ENCODE measurements around the gene GAS7. TPM values are rescaled to one million over a fixed set of nuclear protein-coding genes. Genes with fewer than 3 reads are reported as not detected.

GAS7 gene
- total and polyA plus RNA-seq, 2 donors (not counting 1 experiment from before 2014, with no cell fraction given) = 3.4 to 13.6 TPM

- no peak overlapping the region for H3K27ac Mint-ChIP-seq
- POLR2A ChIA-PET = no interaction called here
- no peak overlapping the region for H3K4me2 ChIP-seq (replicated peaks; ENCODE audit: low read depth, low read length, poor library complexity, severe bottlenecking)
- no peak overlapping the region for H3K9ac ChIP-seq (ENCODE audit: low read length)
- 88% methylated on average over 10 of the region's 10 CpGs for WGBS (ENCODE audit: insufficient coverage)
- ATAC-seq (ENCODE audit: low read depth) = no peak
- H3K4me1 Mint-ChIP-seq = peaks cover 4% of the 10 kb centered on the region
- no peaks in the 10 kb centered on the region for H3K9me3 ChIP-seq (ENCODE audit: control extremely low read depth in 1 of 3, control insufficient read depth in 2 of 3, insufficient read depth in 1 of 3, low read length in 2 of 3)
- no peak for TF ChIP-seq CTCF (IDR thresholded peaks at IDR 0.05)
- no peak for TF ChIP-seq EZH2 (IDR thresholded peaks at IDR 0.05; ENCODE audit: borderline replicate concordance, insufficient read depth, low read depth, low read length, poor library complexity, severe bottlenecking)
- H3K27ac ChIP-seq (ENCODE audit: low read length in 2 of 2) = no peak overlapping the region
- H3K27me3 ChIP-seq (replicated peaks in 1 of 4; ENCODE audit: control extremely low read depth in 1 of 4, control insufficient read depth in 3 of 4, insufficient read depth in 4 of 4, low read length in 3 of 4) = no peaks in the 10 kb centered on the region
- H3K4me3 Mint-ChIP-seq = no peak overlapping the region
- no peak overlapping the region for H2AFZ ChIP-seq (ENCODE audit: insufficient read depth, low read depth, low read length, poor library complexity, severe bottlenecking)
- H3K79me2 ChIP-seq (ENCODE audit: control insufficient read depth, insufficient read depth, low read length) = peaks cover 5% of the 10 kb centered on the region
- no peaks in the 10 kb centered on the region for H3K4me1 ChIP-seq (ENCODE audit: control insufficient read depth in 2 of 2, insufficient read depth in 2 of 2, low read length in 2 of 2)
- no peaks in the 10 kb centered on the region for H3K9me3 Mint-ChIP-seq (ENCODE audit: insufficient read depth)
- H3K4me3 ChIP-seq (ENCODE audit: control extremely low read depth in 1 of 5, extremely low read depth in 1 of 5, insufficient read depth in 1 of 5, low read depth in 2 of 5, low read length in 4 of 5) = no peak overlapping the region
- CTCF ChIA-PET = no interaction called here
- H3K27me3 Mint-ChIP-seq = peaks cover 14% of the 10 kb centered on the region
- intact Hi-C loops (cut with micrococcal nuclease) = no loop called here
- H4K20me1 ChIP-seq (ENCODE audit: control insufficient read depth, insufficient read depth, low read length, poor library complexity, severe bottlenecking) = no peaks in the 10 kb centered on the region
- H3K36me3 ChIP-seq (replicated peaks in 1 of 2; ENCODE audit: control extremely low read depth in 1 of 2, control insufficient read depth in 1 of 2, extremely low read depth in 1 of 2, insufficient read depth in 2 of 2, low read length in 1 of 2) = no peaks in the 10 kb centered on the region
- no peak for DNase-seq
Observed at GRCh38 chr17:10105513-10106001, 92.8 kb downstream of the GAS7 start.

GRCh38 chr17:10103712-10104111, 94.7 kb downstream of the GAS7 start:
- DNase-seq (no peak), ATAC-seq (ENCODE audit: low read depth) (no peak)
- H3K27ac Mint-ChIP-seq = no peak overlapping the region
- H3K27ac ChIP-seq (ENCODE audit: low read length in 2 of 2) = no peak overlapping the region
- ChIA-PET POLR2A (no interaction called here), CTCF (no interaction called here)
- no peak overlapping the region for H3K4me3 Mint-ChIP-seq
- intact Hi-C loops (cut with micrococcal nuclease) = no loop called here
- H3K79me2 ChIP-seq (ENCODE audit: control insufficient read depth, insufficient read depth, low read length) = peaks cover 5% of the 10 kb centered on the region
- H3K9ac ChIP-seq (ENCODE audit: low read length) = no peak overlapping the region
- H3K4me1 Mint-ChIP-seq = peaks cover 4% of the 10 kb centered on the region
- H4K20me1 ChIP-seq (ENCODE audit: control insufficient read depth, insufficient read depth, low read length, poor library complexity, severe bottlenecking) = no peaks in the 10 kb centered on the region
- no peak overlapping the region for H3K4me3 ChIP-seq (ENCODE audit: control extremely low read depth in 1 of 5, extremely low read depth in 1 of 5, insufficient read depth in 1 of 5, low read depth in 2 of 5, low read length in 4 of 5)
- no peaks in the 10 kb centered on the region for H3K9me3 Mint-ChIP-seq (ENCODE audit: insufficient read depth)
- no peaks in the 10 kb centered on the region for H3K9me3 ChIP-seq (ENCODE audit: control extremely low read depth in 1 of 3, control insufficient read depth in 2 of 3, insufficient read depth in 1 of 3, low read length in 2 of 3)
- H3K4me1 ChIP-seq (ENCODE audit: control insufficient read depth in 2 of 2, insufficient read depth in 2 of 2, low read length in 2 of 2) = no peaks in the 10 kb centered on the region
- H3K4me2 ChIP-seq (replicated peaks; ENCODE audit: low read depth, low read length, poor library complexity, severe bottlenecking) = no peak overlapping the region
- no peak overlapping the region for H2AFZ ChIP-seq (ENCODE audit: insufficient read depth, low read depth, low read length, poor library complexity, severe bottlenecking)
- no peaks in the 10 kb centered on the region for H3K27me3 ChIP-seq (replicated peaks in 1 of 4; ENCODE audit: control extremely low read depth in 1 of 4, control insufficient read depth in 3 of 4, insufficient read depth in 4 of 4, low read length in 3 of 4)
- H3K36me3 ChIP-seq (replicated peaks in 1 of 2; ENCODE audit: control extremely low read depth in 1 of 2, control insufficient read depth in 1 of 2, extremely low read depth in 1 of 2, insufficient read depth in 2 of 2, low read length in 1 of 2) = no peaks in the 10 kb centered on the region
- no CpG with 5 or more reads among the region's 3 CpGs for WGBS (ENCODE audit: insufficient coverage)
- H3K27me3 Mint-ChIP-seq = peaks cover 14% of the 10 kb centered on the region
- TF ChIP-seq CTCF (IDR thresholded peaks at IDR 0.05) (no peak), EZH2 (IDR thresholded peaks at IDR 0.05; ENCODE audit: borderline replicate concordance, insufficient read depth, low read depth, low read length, poor library complexity, severe bottlenecking) (no peak)

Measured in B cell (primary cell).